SKM-1 treated with dmso at 0.1 percent for 144 hours (cell line): Measurements from ENCODE around the gene EEF1AKMT2.

Experiments
- DNase-seq: peaks from one replicate; lab custom pipeline; 2025; ENCODE audit not compliant: unreplicated experiment; lab: John Stamatoyannopoulos, UW

Gene EEF1AKMT2

DNA sequence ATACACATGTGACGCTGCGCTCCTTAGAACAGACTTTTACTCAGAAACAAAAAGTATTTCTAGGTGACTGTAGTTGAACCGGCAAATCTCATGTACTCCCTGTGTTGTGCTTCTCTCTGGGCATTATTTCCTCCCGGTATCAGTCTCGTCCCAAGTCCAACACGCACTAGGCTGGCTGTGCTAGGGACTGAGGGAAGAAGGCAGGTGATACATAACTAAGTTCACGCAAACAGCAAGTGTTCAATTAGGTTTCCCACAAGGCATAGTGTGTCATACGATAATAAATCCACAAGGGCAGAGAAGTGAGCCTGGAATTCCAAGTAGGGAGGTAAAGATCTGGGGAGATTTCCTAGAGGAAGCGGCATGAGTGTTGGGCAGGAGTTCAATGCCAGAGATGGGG is 67.9 kb downstream of the EEF1AKMT2 start:
- no peak for DNase-seq

DNA sequence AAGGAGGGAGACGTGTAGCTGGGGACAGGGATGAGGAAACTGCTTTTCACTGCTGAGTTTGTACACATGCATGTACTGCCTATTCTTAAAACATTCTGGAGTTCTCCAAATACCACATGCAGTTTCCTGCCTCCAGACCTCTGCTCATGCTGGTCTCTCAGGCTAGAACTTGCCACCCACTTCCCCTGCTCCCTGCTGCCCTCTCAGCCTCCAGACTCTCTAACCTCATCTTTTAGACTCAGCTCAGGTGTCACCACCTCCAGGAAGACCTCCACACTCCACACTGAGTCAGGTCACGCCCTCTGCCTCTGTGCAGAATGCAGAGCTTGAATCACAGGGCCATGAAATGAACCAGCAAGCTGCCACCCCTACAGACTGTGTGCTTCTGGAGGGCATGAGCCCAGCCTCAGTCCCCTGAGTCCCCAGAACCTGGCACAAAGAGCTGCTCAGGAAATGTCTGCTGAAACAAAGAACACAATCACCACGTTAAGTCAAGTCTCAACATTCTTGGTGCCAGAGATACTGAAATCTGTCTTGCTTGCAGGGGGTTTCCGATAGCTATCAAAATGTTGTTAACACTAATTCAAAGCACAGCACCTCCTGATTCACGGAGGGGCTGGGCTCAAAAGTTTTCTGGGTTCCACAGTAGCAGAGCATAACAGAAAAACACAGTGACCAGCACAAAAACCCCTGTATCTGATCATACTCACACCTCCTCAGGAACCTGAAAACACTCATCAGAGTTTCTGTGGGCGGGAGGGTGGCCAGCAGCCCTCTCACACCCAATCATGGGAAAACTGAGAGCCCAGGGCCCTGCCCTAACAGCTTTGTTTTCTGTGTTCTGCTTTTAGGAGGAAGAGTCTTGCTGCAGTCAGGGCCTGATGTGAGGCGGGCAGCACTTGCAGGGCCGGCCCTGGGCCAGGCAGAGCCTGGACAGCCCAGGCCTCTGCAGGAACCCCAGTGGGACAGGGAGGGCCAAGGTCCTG is 68.6 kb downstream of the EEF1AKMT2 start:
- peak; percentile 48 for DNase-seq

DNA sequence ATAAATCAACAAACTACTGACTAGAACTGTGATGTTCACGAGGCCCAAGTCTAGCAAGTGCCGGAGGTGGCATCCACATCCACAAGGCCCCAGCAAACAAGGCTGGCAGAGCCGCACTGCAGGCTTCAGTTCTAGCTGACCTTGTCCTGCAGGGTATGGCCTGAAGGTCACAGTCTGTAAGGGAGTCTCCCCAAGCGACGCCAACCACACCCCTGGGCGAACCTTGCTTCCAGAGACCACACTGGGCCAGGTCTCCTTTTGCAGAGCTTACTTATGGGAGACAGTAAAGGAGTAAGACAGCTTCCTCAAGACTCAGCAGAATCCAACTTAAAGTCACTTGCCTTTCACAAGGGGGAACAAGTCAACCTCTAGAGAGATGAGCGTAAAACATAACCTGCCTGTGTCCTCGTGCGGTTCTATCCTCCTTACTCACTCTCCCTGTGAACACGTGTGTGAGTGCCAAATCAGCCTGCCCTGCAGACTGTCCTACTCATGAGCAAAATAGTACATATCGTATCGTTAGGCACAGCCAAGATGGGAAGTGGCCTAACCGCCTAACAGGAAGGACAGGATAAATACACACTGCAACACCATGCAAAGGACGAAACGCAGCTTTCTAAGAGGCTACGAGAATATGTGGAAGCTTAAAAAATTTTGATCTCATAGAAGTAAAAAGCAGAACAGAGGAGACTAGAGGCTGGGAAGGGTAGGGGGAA is 70.2 kb downstream of the EEF1AKMT2 start:
- peak; percentile 85 for DNase-seq

DNA sequence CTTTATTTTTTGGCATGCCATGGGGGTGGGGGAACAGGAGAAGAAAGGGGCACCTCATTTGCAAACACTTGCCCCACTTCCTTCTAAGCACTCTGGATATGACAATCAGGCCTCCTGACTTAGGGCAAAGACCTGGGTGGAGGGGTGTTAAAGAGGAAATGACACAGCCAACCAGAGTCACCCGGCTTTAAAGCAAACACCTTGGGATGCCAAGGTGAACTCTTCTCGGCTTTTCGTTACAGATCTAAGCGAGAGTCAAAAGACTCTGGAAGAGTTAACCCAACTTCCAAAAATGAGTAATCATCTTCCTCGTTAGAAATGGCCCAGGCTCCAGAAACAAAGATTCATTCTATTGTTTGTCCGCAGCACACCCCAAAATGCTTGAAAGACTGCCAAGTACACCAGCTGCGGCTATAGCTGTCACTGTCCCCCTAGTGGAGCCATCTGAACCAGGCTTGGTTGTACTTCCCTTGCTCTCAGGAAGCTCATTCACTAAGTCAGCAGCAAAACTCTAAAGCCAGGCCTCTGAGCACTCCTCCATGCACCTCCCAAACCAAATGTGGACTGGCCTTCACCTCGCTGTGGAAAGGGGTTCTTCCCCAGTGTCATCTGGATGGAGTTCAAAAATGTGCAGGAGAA is 72.4 kb downstream of the EEF1AKMT2 start:
- peak; percentile 39 for DNase-seq

DNA sequence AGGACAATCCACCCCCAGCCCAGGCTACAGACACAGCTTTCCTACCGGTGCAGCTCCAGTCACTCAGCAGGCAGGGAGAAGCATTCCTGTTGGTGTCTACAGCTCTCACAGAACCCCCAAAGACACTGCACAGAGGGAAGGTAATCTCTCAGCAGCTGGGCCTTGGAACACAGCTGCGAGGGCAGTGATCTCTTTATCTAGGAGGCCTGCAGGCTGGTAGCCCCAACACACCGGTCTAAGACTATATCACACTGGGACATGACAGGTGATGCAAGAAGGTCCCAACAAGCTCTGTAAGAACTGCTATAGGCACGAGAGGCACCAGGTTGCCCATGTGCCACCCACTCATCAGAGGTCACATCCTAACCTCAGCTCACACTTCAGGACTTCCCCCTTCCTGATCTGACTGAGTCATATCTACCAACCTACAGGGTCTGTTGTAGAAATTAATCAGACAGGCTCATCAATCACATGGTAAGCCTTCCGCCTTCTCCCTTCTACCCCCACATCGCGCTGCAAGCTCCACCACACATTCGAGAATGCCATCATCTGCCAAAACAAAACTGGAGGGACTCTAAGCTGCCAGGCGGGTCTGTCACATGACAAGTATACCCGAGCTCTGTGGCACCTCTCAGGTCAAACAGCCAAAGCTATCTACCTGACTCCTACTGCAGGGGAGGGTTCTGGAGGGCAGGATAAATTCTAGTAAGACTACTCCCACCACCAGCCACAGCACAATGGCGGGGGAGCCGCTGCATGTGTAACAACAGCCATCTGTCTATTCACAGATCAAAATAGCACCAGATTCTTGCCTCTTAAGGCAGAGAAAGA is 73.6 kb downstream of the EEF1AKMT2 start:
- peak; percentile 13 for DNase-seq

DNA sequence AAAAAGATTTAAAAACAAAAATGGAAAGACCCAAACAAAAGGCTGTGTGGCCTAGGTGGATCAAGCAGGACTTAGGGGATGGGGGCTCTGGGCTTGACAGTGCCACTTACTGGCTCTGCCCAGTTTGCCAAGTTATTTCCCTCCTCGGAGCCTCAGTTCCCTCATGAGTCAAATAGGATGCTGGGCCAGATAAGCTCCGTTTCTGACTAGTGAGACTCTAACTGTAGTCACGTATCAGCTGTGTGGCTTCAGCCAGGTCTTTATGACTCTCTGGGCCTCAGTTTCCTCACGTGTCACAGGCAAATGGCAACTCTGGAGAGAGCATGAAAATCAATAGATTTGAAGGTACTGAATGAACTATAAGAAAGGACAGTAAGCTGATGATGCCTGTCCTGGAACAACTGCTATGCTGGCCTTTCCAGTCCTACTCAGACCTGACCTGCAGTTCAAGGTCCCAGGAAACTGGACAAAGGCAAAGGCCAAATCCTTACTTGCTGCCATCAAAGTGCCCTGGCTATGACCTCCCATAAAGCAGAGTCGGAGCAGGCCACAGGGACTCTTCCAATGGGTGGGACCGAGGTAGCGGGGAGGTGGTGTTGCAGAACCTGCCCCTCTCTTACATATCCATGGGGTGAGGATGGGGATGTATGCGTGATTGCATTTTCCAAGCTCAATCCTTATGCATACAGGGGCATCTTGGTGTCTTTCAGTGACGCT is 74.5 kb downstream of the EEF1AKMT2 start:
- no peak for DNase-seq

DNA sequence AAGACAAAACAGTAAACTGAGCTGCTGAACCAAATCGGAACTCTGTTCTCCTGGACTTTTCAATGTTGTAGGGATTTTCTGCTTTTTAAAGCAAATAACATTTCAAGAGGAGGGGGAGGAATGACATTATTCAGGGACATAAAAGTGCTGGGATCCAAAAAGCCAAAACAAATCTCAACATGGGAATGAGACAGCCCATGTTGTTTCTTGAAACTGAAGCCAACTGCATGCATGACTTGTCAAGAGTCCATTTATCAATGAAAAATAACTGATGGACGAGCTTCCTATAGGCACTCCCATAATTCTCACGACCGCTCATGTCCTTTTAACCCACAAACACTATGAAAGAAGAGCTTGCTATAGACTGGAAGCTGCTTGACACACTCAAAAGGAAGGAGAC is 75.3 kb downstream of the EEF1AKMT2 start:
- DNase-seq, result no peak

DNA sequence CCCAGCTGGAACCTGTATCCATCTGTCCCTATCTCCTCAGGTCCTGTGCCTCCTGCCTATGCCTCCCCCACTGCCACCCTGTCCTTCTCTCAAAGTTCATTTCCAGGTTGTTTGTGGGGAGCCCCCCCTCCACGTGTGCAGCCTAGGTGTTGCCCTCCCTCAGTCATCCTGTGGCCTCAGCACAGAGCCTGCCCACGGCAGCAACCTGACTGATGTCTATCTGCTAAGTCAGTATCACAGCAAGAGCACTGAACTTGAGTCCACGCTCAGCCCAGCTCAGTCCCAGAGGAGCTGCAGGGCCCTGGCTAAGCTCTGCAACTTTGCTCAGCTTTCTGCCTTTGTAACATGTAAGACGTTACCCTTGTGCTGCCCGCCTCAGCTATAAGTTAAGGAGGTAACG is 76.2 kb downstream of the EEF1AKMT2 start:
- no peak for DNase-seq

DNA sequence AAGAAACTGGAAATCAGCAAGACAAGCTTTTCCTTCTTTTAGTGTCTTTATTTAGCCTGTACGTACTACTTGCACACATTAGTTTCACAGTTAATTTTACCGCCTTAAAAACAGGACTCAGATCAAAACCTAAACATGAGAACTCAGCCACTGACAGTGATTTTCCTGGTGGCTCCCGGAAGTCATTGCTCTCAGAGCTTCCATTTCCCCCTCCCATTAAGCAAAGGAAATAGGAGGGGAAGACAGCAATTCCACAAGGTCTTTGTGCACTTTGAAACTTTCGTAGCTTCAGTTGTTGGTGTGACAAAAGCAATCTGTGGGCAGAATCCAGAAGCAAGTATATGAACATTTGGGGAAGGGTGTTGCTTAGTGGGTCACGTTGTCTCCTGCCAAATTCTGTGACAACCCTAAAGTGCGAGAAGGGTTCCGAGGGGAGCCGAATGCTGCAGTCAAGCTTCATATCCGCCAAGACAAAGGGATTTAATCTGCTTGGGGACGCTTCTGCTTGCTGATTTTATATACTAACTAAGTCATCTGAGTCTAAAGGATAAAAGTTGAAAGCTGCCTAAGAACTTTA is 77.9 kb downstream of the EEF1AKMT2 start:
- no peak for DNase-seq

DNA sequence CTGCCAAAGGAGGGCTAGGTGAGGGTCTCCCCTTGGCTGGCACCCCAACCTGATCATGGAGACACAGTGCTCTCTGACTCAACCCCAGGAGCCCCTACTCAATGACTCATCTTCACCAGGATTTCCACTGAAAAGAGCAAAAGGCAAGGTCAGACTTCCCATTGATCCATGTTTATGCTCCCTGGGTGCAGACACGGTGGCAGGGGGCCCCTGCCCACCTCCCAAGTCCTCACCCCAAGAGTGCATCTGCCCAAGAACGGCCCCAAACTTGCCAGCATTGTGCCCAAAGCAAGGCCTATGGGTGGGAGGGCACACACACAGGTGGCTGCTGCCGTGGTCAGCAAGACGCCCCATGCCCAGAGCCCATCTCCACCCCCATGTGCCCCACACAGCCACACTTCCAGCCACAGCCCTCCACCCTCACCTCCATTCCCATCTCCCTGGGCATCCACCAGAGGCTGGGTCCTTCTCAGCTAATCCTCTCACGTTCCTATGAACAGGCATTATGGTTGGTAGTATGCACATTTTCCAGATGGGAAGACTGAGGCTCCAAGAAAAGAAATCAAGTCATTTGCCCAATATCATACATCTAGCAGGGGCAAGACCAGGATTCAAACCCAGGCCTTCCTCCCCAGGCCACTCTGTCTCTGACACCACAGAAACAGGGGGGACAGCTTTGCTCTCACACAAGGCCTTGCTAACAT is 78.8 kb downstream of the EEF1AKMT2 start:
- no peak for DNase-seq

DNA sequence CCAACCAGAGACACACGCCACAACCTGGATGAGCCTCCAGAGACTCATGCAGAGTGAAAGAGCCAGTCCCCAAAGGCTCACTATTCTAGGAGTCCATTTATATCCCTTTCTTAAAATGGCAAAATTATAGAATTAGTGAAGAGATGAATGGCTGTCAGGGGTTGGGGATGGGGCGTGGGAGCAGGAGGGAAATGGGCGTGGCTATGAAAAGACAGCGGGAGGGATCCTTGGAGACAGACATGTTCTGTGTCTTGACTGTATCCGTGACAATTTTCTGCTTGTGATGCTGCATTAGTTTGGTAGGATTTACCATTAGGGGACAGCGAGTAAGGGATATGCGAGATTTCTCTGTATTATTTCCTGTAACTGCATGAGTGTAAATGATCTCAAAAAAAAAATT is 80.5 kb downstream of the EEF1AKMT2 start:
- DNase-seq, result no peak

DNA sequence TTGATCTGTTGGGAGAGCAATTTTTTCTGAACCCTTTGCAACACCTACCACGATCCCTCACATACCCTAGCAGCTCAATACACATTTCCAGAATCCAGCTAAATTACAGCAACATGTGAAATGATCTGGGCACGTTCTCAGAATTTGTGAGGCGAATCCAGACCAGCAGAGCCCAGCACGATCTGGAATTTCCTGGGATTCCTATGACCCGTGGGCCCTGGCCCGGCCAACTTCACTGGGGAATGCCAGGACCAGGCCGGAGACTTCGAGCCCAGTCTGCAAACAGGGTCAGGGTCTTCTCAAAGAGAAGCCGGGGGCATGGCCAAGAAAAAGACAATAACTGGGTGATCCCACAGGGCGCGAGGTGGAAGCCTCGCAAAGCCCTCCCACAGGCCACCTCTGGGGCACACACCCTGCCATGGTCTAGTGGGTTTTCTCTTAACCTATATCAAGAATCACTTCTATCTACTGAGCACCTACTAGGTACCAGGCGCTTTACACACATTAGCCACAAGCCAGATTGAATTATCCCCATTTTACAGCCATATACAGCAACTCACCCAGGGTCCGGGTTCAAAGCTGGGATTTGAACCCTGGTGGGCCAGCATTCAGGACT is 81.3 kb downstream of the EEF1AKMT2 start:
- DNase-seq, result no peak

DNA sequence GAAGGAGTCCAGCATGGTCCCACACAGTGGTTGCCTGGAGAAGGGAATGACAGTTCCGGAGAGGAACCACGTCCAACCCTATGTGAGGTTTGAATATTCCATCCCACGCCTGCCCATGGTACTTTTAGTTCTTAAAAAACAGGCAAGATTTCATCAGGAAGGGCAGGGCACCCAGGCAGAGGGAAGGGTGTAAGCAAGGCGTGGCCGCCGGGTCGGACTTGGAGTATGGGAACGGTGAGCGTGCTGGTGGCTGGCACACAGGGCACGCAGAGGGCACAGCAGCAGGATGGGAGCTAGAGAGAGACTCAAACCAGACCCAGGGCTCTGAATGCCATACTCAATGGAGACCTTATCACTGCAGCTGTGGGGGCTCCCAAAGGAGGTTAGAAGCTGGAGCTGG is 81.8 kb downstream of the EEF1AKMT2 start:
- DNase-seq, result no peak

DNA sequence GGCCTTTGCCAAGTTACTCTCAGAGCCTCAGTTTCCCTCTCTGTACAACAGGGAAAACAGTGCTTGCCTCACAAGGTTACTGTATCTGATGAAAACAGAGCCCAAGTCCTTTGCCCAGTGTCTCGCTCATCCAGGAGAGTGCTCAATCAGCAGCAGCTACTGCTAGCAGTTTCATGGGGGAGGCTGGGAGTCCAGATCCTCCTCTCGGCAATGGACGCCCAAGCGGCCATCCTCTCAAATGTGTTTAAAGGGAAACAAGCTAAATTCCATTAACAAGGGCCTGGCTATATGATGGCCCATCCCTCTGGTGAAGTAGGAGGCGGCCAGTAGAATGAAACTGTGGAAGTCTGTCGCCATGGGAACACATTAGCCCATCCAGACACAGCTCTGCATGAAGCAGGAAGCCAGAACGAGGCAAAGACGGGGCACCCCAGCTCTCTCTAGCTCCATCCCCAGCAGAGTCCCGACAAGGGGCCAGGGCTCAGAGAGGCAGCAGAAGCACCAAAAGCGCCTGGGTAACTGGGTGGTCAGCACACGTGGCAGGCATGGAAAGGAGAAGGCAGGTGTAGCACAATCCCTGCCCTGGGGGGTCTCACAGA is 82.7 kb downstream of the EEF1AKMT2 start:
- DNase-seq, result no peak

DNA sequence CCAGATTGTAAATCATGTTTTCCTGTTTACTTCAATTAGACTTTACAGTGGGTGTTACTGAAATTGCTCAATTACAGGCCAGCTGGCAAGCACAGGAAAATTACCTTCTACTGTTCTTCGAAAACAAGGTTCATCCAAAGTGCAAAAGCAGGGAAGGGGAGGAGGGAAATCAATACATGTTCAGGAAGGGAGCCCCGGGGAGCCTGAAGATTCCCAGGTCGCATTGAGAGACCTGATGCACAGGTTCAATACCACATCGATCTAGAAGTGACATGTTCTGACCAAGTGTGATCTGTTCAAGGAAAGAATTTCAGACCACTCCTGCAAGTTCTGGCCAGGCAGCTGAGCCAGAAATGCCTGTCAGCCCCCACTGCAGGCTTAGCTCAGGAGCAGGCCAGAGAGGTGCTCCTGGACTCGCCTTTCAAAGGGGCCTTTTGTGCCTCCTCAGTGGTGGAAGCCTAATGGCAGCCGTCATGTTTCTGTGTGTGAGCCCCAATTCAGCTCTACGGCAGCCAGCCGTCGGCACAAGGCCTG is 83.4 kb downstream of the EEF1AKMT2 start:
- no peak for DNase-seq
